Measurements from ENCODE around the gene GCC1. TPM values are rescaled to one million over a fixed set of nuclear protein-coding genes. Genes with fewer than 3 reads are reported as not detected.

Gene GCC1
- total and polyA plus RNA-seq, 2 donors (not counting 3 experiments of a cell fraction or from before 2014, with no cell fraction given): 4.6 to 15.5 TPM

GRCh38 chr7:127609297-127609696 is 23.9 kb upstream of the GCC1 start:
- H3K27me3 ChIP-seq (ENCODE audit: control insufficient read depth in 2 of 2, insufficient read depth in 2 of 2, low read length in 2 of 2): no peaks in the 10 kb centered on the region
- TF ChIP-seq JUN (IDR thresholded peaks at IDR 0.05; ENCODE audit: borderline replicate concordance, insufficient read depth, insufficient read length, low read depth): no peak
- FAIRE-seq (no peak), DNase-seq (ENCODE audit: low read depth, low spot score) (no peak)
- no peaks in the 10 kb centered on the region for H3K79me2 ChIP-seq (ENCODE audit: control insufficient read depth, insufficient read depth, low read length)
- H3K4me3 ChIP-seq (replicated peaks in 1 of 3; ENCODE audit: insufficient read depth in 1 of 3, low read depth in 1 of 3, low read length in 3 of 3): no peak overlapping the region
- H2AFZ ChIP-seq (ENCODE audit: low read depth, low read length): no peak overlapping the region
- H3K4me1 ChIP-seq (ENCODE audit: control insufficient read depth, extremely low read depth, insufficient read depth, low read length): no peaks in the 10 kb centered on the region
- H3K4me2 ChIP-seq (ENCODE audit: insufficient read depth, low read length): no peak overlapping the region
- no peaks in the 10 kb centered on the region for H3K9me1 ChIP-seq (replicated peaks; ENCODE audit: control insufficient read depth, extremely low read depth, insufficient read depth, low read length)
- no peaks in the 10 kb centered on the region for H3K9me3 ChIP-seq (replicated peaks; ENCODE audit: control insufficient read depth, insufficient read depth, low read length)
- no peak overlapping the region for H3K9ac ChIP-seq (replicated peaks; ENCODE audit: extremely low read depth, insufficient read depth, low read length)
- no peaks in the 10 kb centered on the region for H3K36me3 ChIP-seq (ENCODE audit: control insufficient read depth in 2 of 2, extremely low read depth in 1 of 2, insufficient read depth in 2 of 2, low read length in 2 of 2)
- H3K27ac ChIP-seq (ENCODE audit: insufficient read depth, low read depth, low read length): no peak overlapping the region
- no peaks in the 10 kb centered on the region for H4K20me1 ChIP-seq (replicated peaks; ENCODE audit: control insufficient read depth, extremely low read depth, insufficient read depth, low read length)
- BruUV-seq (replicated peaks): no TSS peak
- intact Hi-C loops (cut with micrococcal nuclease): no loop called here
- dilution Hi-C loops (cut with MboI; ENCODE audit: extremely low pct_ligation_motif_present, low sequenced_read_pairs): no loop called here
- CTCF ChIA-PET: no interaction called here
- POLR2A ChIA-PET: no interaction called here

- no peaks in the 10 kb centered on the region for H3K9me1 ChIP-seq (replicated peaks; ENCODE audit: control insufficient read depth, extremely low read depth, insufficient read depth, low read length)
- FAIRE-seq: no peak
- no peaks in the 10 kb centered on the region for H3K27me3 ChIP-seq (ENCODE audit: control insufficient read depth in 2 of 2, insufficient read depth in 2 of 2, low read length in 2 of 2)
- no TSS peak for BruUV-seq (replicated peaks)
- TF ChIP-seq CTCF (IDR thresholded peaks at IDR 0.05; ENCODE audit: extremely low read depth in 1 of 2, insufficient read depth in 1 of 2, low read depth in 1 of 2, low read length in 2 of 2) (no peak), FOS (IDR thresholded peaks at IDR 0.05; ENCODE audit: borderline replicate concordance, insufficient read depth, low read length) (no peak), MAX (IDR thresholded peaks at IDR 0.05; ENCODE audit: insufficient read depth, insufficient read length) (no peak), MYC (IDR thresholded peaks at IDR 0.05; ENCODE audit: low read depth, low read length) (no peak), JUN (IDR thresholded peaks at IDR 0.05; ENCODE audit: borderline replicate concordance, insufficient read depth, insufficient read length, low read depth) (no peak)
- H4K20me1 ChIP-seq (replicated peaks; ENCODE audit: control insufficient read depth, extremely low read depth, insufficient read depth, low read length): no peaks in the 10 kb centered on the region
- no peak for DNase-seq (ENCODE audit: low read depth, low spot score)
- H3K4me2 ChIP-seq (ENCODE audit: insufficient read depth, low read length): no peak overlapping the region
- no peak overlapping the region for H3K27ac ChIP-seq (ENCODE audit: insufficient read depth, low read depth, low read length)
- intact Hi-C loops (cut with micrococcal nuclease) (no loop called here), dilution Hi-C loops (cut with MboI; ENCODE audit: extremely low pct_ligation_motif_present, low sequenced_read_pairs) (no loop called here)
- H2AFZ ChIP-seq (ENCODE audit: low read depth, low read length): no peak overlapping the region
- no peak overlapping the region for H3K4me3 ChIP-seq (replicated peaks in 1 of 3; ENCODE audit: insufficient read depth in 1 of 3, low read depth in 1 of 3, low read length in 3 of 3)
- no peaks in the 10 kb centered on the region for H3K36me3 ChIP-seq (ENCODE audit: control insufficient read depth in 2 of 2, extremely low read depth in 1 of 2, insufficient read depth in 2 of 2, low read length in 2 of 2)
- no peaks in the 10 kb centered on the region for H3K79me2 ChIP-seq (ENCODE audit: control insufficient read depth, insufficient read depth, low read length)
- ChIA-PET POLR2A (no interaction called here), CTCF (interaction anchor here (1.2 kb wide), 1 partner anchor 9 kb away, joined by 5 read pairs; the partner anchor contains the start of gene PAX4)
- no peaks in the 10 kb centered on the region for H3K4me1 ChIP-seq (ENCODE audit: control insufficient read depth, extremely low read depth, insufficient read depth, low read length)
- no peak overlapping the region for H3K9ac ChIP-seq (replicated peaks; ENCODE audit: extremely low read depth, insufficient read depth, low read length)
- H3K9me3 ChIP-seq (replicated peaks; ENCODE audit: control insufficient read depth, insufficient read depth, low read length): no peaks in the 10 kb centered on the region
Observed at GRCh38 chr7:127608446-127608845, 23.1 kb upstream of the GCC1 start.
